HG03354 (cell line): Measurements from ENCODE around the gene RPL11.
A peak's percentile ranks its signal among the peaks of the same experiment; 100 is the strongest.
"Not testable (repeated sequence)": the region's sequence is repeated elsewhere in the genome, so short reads cannot be mapped to it uniquely, and the experiment has no call there.

Experiments
- ATAC-seq: cut with Tn5 transposase; IDR thresholded peaks from one replicate; pipeline ENCODE4 v1.9.1; 2021; ENCODE audit warnings: mild to moderate bottlenecking; ENCODE audit not compliant: unreplicated experiment, poor library complexity, severe bottlenecking

Gene RPL11

GRCh38 chr1:23691499-23692307 lies at the start of gene RPL11:
Gene RPL11, plus strand, starts transcription at chr1:23691806. Its CDS starts 18 bp downstream, at chr1:23691824.
- ATAC-seq, result peak; percentile 93

DNA sequence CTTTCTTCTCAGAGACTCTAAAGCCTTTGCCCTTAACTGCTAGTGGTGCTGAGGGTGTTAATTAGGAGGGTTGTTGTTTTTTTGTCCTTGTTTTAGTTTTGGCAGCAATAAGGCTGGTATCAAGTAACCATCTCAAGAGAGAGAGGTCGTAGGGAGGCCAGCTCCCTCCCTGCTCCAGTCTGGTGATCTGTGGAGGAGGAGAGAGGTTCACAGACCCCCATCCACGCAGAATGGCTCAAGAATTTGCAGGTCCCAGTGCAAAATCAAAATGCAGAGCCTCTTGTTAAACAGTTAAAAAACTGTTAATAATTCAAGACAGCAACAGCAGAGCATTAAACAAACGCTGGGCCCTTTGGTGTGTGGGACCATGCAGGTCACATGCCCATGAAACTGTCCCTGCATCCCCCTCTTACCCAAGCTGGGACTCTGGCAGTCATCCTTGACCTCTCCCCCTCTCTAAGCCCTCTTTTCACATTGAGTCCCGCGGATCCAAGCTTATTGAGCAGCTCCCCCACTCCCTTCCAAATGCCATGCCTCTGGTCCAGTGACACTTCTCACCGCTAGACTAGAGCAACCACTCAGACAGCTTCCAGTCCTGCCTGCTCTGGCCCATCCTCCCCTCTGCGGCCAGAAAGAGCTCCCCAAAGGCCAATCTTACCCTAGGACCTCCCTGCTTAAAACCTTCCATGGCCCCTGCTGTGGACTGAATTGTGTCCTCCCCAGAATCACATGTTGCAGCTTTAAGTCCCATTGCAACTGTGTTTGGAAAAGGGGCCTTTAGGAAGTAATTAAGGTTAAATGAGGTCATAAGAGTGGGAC lies 47.7 kb upstream of the RPL11 start:
- ATAC-seq, result no peak

- ATAC-seq, result no peak
Measured at GRCh38 chr1:23644555-23644866, 47.1 kb upstream of the RPL11 start.

DNA sequence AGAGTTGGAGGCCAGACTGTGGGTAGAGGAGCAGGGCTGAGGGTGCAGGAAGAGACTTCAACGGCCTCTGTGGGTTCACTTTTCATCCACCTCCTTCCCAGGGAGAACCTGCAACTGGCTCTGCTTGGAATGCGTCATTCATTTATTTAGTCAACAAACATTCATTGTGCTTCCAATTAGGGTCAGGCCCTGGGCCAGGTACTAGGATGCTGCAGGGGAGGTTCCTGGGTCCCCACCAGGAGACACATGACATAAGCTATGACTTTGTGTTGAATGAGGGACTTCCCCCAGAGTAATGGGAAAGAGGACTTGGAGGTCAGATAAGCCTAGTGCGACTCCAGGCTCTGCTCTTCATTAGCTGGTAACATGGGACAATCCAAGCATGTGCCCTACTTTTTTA lies 46.3 kb upstream of the RPL11 start:
- no peak for ATAC-seq

DNA sequence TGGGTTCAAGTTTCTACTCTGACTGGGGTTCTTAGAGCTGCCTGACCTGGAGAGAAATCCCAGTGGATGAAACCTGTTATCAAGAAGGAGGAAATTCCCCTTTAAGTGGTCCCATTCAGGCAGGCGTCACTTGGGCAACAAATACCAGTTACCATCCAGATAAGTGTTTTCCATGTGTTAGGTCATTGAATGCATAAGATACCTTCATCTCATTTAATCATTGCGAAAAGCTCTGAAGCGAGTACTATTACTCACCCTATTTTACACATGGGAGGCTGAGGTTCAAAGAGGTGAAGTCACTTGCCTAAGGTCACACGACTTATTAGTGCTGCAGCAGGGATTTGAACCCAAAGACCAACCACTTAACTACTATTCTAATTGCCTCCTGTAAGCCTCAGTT lies 45.5 kb upstream of the RPL11 start:
- no peak for ATAC-seq

- no peak for ATAC-seq
Measured at GRCh38 chr1:23646541-23646940, 45.1 kb upstream of the RPL11 start.

GRCh38 chr1:23648576-23648975 lies 43.0 kb upstream of the RPL11 start:
- no peak for ATAC-seq

DNA sequence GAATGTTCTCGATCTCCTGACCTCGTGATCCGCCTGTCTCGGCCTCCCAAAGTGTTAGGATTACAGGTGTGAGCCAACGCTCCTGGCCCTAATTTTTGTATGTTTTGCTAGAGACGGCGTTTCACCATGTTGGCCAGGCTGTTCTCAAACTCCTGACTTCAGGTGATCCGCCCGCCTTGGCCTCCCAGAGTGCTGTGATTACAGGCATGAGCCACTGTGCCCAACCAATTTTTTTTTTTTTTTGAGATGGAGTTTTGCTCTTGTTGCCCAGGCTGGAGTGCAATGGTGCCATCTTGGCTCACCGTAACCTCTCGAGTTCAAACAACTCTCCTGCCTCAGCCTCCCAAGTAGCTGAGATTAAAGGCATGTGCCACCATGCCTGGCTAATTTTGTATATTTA lies 42.4 kb upstream of the RPL11 start:
- not testable (repeated sequence) for ATAC-seq

- no peak for ATAC-seq
Measured at GRCh38 chr1:23650344-23650990, 41.1 kb upstream of the RPL11 start.

DNA sequence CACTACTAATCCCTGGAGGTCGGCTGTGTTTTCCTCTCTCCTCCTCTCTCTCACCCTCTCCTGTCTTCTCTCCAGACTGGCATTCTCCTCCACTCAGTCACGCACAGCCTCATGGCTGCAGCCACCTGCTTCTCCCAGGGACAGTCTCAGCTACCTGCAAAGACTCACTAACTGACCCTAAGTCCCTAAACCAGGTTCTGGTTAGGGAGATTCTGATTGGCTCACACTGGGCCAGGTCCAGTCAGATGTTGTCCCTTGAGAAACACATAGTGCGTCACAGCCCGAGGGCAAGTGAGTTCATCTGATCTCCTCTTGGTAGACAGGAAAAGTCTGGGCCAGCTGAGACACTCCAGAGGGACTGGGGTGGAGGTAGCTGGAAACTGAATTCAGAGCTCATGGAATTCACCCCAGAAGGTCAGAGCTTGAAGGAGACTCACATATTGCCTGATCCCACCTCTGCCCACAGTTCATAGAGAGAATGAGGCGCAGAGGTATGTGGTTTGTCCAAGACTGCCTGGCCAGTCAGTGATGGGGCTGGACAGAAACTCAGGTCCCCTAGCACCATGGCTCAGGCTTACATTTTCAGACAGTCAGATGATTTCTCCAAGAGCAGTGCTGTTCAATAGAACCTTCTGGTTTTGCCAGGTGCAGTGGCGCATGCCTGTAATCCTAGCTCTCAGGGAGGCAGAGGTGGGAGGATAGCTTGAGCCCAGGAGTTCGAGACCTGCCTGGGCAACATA lies 40.4 kb upstream of the RPL11 start:
- ATAC-seq, result no peak

DNA sequence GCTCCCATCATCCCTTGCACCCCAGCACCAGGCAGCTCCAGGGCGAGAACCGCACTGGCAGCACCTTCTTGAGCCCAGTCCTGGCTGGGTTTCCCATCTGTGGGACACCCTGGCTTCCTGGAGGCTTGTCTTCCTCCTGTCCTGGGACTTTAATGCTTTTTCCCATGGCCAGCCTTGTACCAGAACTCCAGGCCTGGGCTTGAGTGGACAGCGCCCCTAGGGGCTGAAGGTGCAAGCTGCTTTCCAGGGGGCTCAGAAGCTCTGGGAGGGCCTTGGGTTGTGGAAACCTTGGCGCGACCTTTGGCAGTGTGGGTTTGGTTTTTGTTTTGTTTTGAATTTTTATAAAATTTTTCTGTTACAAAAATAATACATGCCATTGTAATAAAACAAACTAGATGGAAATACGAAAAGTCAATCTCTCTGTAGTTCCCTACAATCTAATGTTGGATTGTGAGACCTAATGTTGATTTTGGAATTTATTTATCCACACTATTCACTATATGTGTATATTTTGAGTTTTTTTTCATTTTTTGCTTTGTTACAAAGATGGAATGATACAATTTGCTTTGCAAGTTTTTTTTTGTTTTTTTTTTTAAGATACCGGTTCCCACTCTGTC lies 33.8 kb upstream of the RPL11 start:
- no peak for ATAC-seq

GRCh38 chr1:23660671-23661070 lies 30.9 kb upstream of the RPL11 start:
- ATAC-seq, result no peak

DNA sequence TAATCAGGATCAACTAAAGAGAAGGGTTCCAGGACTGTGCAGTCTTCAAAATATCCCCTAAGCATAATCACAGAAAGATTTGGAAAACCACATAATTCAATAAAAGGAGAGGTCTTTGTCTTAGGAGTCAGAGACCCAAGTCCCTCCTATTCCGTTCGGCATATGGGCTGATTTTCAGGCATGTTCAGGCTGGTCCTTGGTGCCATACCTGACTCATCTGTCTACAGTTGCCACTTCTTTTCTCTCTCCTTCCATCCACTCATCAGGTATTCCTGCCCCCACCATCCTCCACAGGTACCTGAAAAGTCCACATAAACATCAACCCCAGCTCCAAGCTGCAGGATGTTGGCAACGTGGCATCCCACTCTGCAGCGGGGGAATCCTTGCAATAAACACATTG lies 29.7 kb upstream of the RPL11 start:
- no peak for ATAC-seq

- no peak for ATAC-seq
Measured at GRCh38 chr1:23664837-23665795, 26.5 kb upstream of the RPL11 start.

GRCh38 chr1:23667411-23667810 lies 24.2 kb upstream of the RPL11 start:
- ATAC-seq, result no peak

DNA sequence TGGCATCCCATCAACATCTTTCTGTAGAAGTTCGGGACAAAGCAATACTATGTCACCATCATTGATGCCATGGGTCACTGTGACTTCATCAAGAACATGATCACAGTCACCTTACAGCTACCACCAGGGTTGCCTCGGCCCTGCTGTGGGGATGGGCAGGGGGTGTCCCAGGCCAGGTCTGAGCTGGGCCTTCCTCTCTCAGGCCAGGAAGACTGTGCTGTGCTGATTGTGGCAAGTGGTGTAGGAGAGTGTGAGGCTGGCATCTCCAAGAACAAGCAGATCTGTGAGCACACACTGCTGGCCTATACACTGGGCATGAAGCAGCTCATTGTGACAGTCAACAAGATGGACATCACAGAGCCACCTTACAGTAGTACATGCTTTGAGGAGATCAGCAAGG lies 20.9 kb upstream of the RPL11 start:
- no peak for ATAC-seq

DNA sequence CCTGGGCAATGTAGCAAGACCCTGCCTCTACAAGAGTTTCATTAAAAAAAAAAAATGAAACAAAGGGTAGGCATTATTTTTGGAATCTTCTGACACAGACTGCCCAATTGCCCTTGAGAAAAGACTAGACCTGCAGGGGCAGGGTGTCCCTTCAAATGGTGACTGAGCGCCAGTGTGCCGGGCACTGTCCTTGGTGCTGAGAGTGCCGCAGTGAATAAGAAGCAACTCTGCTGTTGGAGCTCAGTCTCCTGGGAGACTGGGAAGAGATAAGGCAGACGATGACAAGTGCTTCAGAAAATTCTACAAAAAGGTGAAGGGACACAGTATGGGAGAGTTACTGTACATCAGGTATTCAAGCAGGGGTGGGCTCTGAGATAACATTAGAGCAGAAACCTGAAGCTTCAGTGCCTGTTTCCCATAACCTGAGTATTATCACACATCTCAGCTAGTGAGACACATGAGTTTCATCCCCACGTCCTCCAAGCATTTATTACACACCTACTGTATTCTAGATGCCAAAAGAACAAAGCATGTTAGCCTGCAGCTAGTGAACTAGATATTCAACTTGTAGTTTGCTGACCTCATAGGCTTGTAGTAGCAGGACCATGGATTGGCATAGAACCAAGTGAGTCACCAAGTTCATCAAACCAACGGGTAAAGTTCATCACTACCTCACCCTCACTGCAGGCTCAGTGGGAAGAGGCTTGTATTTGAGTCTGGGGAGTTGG lies 18.4 kb upstream of the RPL11 start:
- ATAC-seq, result no peak

DNA sequence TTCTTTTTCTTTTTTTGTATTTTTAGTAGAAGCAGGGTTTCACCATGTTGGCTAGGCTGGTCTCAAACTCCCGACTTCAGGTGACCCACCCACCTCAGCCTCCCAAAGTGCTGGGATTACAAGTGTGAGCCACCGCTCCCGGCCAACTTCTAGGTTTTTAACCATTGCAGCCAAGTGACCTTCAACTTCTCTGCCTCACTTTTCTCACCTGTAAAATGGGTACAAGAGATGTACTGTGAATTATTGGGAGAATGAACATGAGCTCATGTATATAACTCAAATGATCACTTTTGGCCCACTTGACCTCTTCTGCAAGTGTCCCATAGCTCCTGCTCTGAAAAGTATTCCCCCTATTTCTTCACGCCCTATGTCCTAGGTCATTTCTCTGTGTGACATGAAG lies 11.8 kb upstream of the RPL11 start:
- ATAC-seq, result no peak
